Panc1 (cell line): ENCODE results near the gene BRCA2. TPM values are rescaled to one million over a fixed set of nuclear protein-coding genes. Genes with fewer than 3 reads are reported as not detected.

Source experiments
- ATAC-seq: fragments of 200-7000 bp; cut with Tn5 transposase; 2 replicates; pipeline ENCODE4 v1.9.1; 2020; ENCODE audit warnings: mild to moderate bottlenecking, moderate library complexity
- BruUV-seq: library from RNA; stranded (reverse); fragments of 400-500 nt; replicated peaks from 2 replicates; lab custom pipeline; 2021; lab: Mats Ljungman, UMichigan
- CTCF ChIA-PET: fragments of 300-600 bp; sonication (Branson Sonifier 250); formaldehyde crosslinking; loops from one replicate; lab custom pipeline; 2022; ENCODE audit warnings: antibody characterized with exemption; lab: Charles Lee
- POLR2A ChIA-PET: fragments of 300-600 bp; sonication (Branson Sonifier 250); formaldehyde crosslinking; loops from one replicate; lab custom pipeline; 2022; ENCODE audit warnings: antibody characterized with exemption; lab: Charles Lee
- DNase-seq: peaks from one replicate; pipeline ENCODE4 v3.0.0-alpha.2; 2010; ENCODE audit warnings: low read depth, low spot score
- H3K27ac ChIP-seq: 2 replicates; pipeline ENCODE4 v1.5.1; 2011; ENCODE audit warnings: mild to moderate bottlenecking, low read length, inconsistent platforms
- H3K27me3 ChIP-seq: fragments of 200-500 bp; sonication (Bioruptor generic); 2 replicates; pipeline ENCODE4 v1.6.0; 2014; ENCODE audit warnings: low read length, inconsistent platforms; ENCODE audit not compliant: control insufficient read depth, insufficient read depth
- H3K36me3 ChIP-seq: fragments of 200-500 bp; sonication (Bioruptor generic); 2 replicates; pipeline ENCODE4 v1.5.1; 2014; ENCODE audit warnings: inconsistent platforms, mild to moderate bottlenecking, low read length, moderate library complexity; ENCODE audit not compliant: control insufficient read depth, insufficient read depth
- H3K4me1 ChIP-seq: 2 replicates; pipeline ENCODE4 v1.5.1; 2011; ENCODE audit warnings: inconsistent platforms, mild to moderate bottlenecking, low read length, moderate library complexity; ENCODE audit not compliant: control insufficient read depth, insufficient read depth
- H3K4me3 ChIP-seq, 2 experiments: 2 replicates each; pipeline ENCODE4 v1.5.1; 2011 to 2012; ENCODE audit warnings: low read depth in 2 of 2, low read length in 2 of 2, mild to moderate bottlenecking in 2 of 2, inconsistent platforms in 1 of 2, moderate library complexity in 1 of 2
- H3K9me3 ChIP-seq: fragments of 200-500 bp; sonication (Bioruptor generic); 2 replicates; pipeline ENCODE4 v1.5.1; 2014; ENCODE audit warnings: low read depth, mild to moderate bottlenecking, inconsistent platforms, low read length, moderate library complexity; ENCODE audit not compliant: control insufficient read depth, insufficient read depth
- POLR2AphosphoS5 ChIP-seq: IDR thresholded peaks from 2 replicates; pipeline ENCODE4 v1.6.1; 2012; ENCODE audit warnings: mild to moderate bottlenecking, low read depth, low read length, moderate library complexity
- SIN3A ChIP-seq: IDR thresholded peaks from 2 replicates; pipeline ENCODE4 v1.6.1; 2012; ENCODE audit warnings: low read depth, mild to moderate bottlenecking, low read length, moderate library complexity, borderline replicate concordance; ENCODE audit not compliant: insufficient read depth
- TCF7L2 ChIP-seq: IDR thresholded peaks from 2 replicates; pipeline ENCODE4 v1.6.1; 2011; ENCODE audit warnings: mild to moderate bottlenecking, low read depth, low read length, inconsistent platforms
- in situ Hi-C: cut with HindIII; loops from 2 replicates; pipeline ENCODE4 v1.10.0; 2016; ENCODE audit warnings: low sequenced_read_pairs, low pct_unique_long_range_greater_than_20kb
- intact Hi-C: fragments of 100-400 bp; cut with micrococcal nuclease; formaldehyde crosslinking; loops from one replicate; pipeline ENCODE4 v1.10.0; 2022; ENCODE audit not compliant: unreplicated experiment
- total RNA-seq: library from RNA; stranded (reverse); gene quantifications from one replicate; pipeline ENCODE4 v1.2.1, GENCODE V29; 2021; ENCODE audit not compliant: unreplicated experiment
- TF ChIP-seq, protein P1 (sequence below): fragments of 450-650 bp; IDR thresholded peaks from 2 replicates; pipeline ENCODE4 v1.5.1; 2017; ENCODE audit warnings: mild to moderate bottlenecking
- TF ChIP-seq, protein P2 (sequence below), 2 experiments: IDR thresholded peaks; 2 replicates each; pipeline ENCODE4 v1.6.1; 2011 to 2012; ENCODE audit warnings: low read depth in 2 of 2, control low read depth in 1 of 2, low read length in 1 of 2, mild to moderate bottlenecking in 1 of 2, moderate library complexity in 1 of 2; ENCODE audit not compliant: insufficient read depth in 1 of 2

The BRCA2 gene
- total RNA-seq, 1 experiment from 2014 or later: 8.4 TPM

DNA sequence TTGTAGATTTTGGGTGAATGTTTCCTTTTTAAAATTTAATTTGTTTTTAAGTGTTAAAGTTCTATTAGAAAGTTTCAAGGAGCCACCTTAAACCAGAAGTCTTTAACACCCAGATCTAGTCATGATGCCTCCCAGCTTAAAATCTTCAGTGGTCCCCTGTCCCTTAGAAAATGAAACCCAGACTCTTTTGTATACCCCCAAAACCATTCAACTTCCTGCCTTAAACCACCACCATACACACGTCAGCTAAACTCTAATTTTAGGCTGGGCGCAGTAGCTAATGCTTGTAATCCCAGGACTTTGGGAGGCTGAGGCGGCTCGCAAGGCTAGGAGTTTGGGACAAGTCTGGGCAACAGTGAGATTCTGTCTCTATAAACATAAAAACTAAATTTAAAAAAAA lies 74.7 kb downstream of the BRCA2 start:
- BruUV-seq: no TSS peak
- no peaks in the 10 kb centered on the region for H3K27me3 ChIP-seq
- peaks cover 2% of the 10 kb centered on the region; the same call in 1 of the 2 replicates for H3K36me3 ChIP-seq
- POLR2A ChIA-PET: no interaction called here
- intact Hi-C loops (no loop called here), in situ Hi-C loops (no loop called here)
- DNase-seq (no peak), ATAC-seq (no peak)
- H3K4me3 ChIP-seq: no peak overlapping the region
- TF ChIP-seq SIN3A: no peak
- TF ChIP-seq POLR2AphosphoS5: no peak
- TF ChIP-seq, protein P1, sequence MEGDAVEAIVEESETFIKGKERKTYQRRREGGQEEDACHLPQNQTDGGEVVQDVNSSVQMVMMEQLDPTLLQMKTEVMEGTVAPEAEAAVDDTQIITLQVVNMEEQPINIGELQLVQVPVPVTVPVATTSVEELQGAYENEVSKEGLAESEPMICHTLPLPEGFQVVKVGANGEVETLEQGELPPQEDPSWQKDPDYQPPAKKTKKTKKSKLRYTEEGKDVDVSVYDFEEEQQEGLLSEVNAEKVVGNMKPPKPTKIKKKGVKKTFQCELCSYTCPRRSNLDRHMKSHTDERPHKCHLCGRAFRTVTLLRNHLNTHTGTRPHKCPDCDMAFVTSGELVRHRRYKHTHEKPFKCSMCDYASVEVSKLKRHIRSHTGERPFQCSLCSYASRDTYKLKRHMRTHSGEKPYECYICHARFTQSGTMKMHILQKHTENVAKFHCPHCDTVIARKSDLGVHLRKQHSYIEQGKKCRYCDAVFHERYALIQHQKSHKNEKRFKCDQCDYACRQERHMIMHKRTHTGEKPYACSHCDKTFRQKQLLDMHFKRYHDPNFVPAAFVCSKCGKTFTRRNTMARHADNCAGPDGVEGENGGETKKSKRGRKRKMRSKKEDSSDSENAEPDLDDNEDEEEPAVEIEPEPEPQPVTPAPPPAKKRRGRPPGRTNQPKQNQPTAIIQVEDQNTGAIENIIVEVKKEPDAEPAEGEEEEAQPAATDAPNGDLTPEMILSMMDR: no peak
- no peak for TF ChIP-seq TCF7L2
- TF ChIP-seq, protein P2, sequence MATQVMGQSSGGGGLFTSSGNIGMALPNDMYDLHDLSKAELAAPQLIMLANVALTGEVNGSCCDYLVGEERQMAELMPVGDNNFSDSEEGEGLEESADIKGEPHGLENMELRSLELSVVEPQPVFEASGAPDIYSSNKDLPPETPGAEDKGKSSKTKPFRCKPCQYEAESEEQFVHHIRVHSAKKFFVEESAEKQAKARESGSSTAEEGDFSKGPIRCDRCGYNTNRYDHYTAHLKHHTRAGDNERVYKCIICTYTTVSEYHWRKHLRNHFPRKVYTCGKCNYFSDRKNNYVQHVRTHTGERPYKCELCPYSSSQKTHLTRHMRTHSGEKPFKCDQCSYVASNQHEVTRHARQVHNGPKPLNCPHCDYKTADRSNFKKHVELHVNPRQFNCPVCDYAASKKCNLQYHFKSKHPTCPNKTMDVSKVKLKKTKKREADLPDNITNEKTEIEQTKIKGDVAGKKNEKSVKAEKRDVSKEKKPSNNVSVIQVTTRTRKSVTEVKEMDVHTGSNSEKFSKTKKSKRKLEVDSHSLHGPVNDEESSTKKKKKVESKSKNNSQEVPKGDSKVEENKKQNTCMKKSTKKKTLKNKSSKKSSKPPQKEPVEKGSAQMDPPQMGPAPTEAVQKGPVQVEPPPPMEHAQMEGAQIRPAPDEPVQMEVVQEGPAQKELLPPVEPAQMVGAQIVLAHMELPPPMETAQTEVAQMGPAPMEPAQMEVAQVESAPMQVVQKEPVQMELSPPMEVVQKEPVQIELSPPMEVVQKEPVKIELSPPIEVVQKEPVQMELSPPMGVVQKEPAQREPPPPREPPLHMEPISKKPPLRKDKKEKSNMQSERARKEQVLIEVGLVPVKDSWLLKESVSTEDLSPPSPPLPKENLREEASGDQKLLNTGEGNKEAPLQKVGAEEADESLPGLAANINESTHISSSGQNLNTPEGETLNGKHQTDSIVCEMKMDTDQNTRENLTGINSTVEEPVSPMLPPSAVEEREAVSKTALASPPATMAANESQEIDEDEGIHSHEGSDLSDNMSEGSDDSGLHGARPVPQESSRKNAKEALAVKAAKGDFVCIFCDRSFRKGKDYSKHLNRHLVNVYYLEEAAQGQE (IDR thresholded peaks at IDR 0.05; ENCODE audit: insufficient read depth in 1 of 2, low read depth in 2 of 2, low read length in 1 of 2): no peak
- H3K27ac ChIP-seq: no peak overlapping the region
- no peaks in the 10 kb centered on the region for H3K9me3 ChIP-seq
- H3K4me1 ChIP-seq: no peaks in the 10 kb centered on the region
- CTCF ChIA-PET: no interaction called here

DNA sequence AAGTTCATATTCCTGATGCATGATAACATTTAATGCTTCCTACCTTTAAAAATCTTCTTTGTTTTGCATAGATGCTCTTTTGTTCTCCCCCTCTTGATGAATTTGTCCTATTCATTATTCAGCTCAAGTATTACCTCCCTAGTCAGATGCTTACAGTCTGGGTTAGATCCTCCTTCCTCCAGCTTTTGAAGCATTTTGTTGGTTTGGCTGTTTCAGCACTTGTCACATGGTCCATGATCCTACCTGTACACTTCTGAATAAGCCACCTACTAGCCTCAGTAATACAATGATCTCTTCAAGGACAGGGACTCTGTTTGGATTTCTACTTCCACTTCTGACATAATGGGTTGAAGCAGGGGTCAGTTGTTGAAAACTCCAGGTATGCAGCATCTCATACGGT lies 75.2 kb downstream of the BRCA2 start:
- DNase-seq (no peak), ATAC-seq (no peak)
- Histone ChIP-seq H3K27ac (no peak overlapping the region), H3K4me1 (no peaks in the 10 kb centered on the region), H3K4me3 (no peak overlapping the region), H3K27me3 (no peaks in the 10 kb centered on the region), H3K36me3 (peaks cover 3% of the 10 kb centered on the region; the same call in 1 of the 2 replicates), H3K9me3 (no peaks in the 10 kb centered on the region)
- in situ Hi-C loops (no loop called here), intact Hi-C loops (no loop called here)
- POLR2A ChIA-PET: no interaction called here
- BruUV-seq: no TSS peak
- no peak for TF ChIP-seq TCF7L2
- TF ChIP-seq, protein P1: no peak
- TF ChIP-seq, protein P2 (IDR thresholded peaks at IDR 0.05; ENCODE audit: insufficient read depth in 1 of 2, low read depth in 2 of 2, low read length in 1 of 2): no peak
- CTCF ChIA-PET: no interaction called here
